HL-60 (cell line): ENCODE results near the gene NUBP2.

Experiments
- DNase-seq, 2 experiments: peaks; one replicate each; pipeline ENCODE4 v3.0.0-alpha.2; 2010 to 2020; ENCODE audit warnings: low read depth in 1 of 2, low spot score in 1 of 2
- H3K27ac ChIP-seq: fragments of 250-450 bp; sonication (Bioruptor Pico); replicated peaks from 2 replicates; pipeline ENCODE4 v1.5.1; 2020; ENCODE audit warnings: mild to moderate bottlenecking, moderate library complexity
- H3K27me3 ChIP-seq: fragments of 250-450 bp; sonication (Bioruptor Pico); 2 replicates; pipeline ENCODE4 v1.5.1; 2021; ENCODE audit warnings: mild to moderate bottlenecking, moderate library complexity; ENCODE audit not compliant: insufficient read depth, poor library complexity, severe bottlenecking
- H3K4me3 ChIP-seq: replicated peaks from 2 replicates; pipeline ENCODE4 v1.5.1; 2011; ENCODE audit warnings: mild to moderate bottlenecking, control low read depth, low read length; ENCODE audit not compliant: insufficient read depth
- CTCF ChIP-seq: IDR thresholded peaks from one replicate; pipeline ENCODE4 v1.5.1; 2011; ENCODE audit warnings: low read length, control low read depth, inconsistent platforms; ENCODE audit not compliant: insufficient read depth
- GABPA ChIP-seq: IDR thresholded peaks from 2 replicates; pipeline ENCODE4 v1.6.1; 2012; ENCODE audit warnings: low read depth
- POLR2AphosphoS5 ChIP-seq: IDR thresholded peaks from 2 replicates; pipeline ENCODE4 v1.6.1; 2012; ENCODE audit warnings: low read depth
- REST ChIP-seq: IDR thresholded peaks from 2 replicates; pipeline ENCODE4 v1.6.1; 2012; ENCODE audit warnings: low read depth; ENCODE audit not compliant: insufficient replicate concordance
- SPI1 ChIP-seq: IDR thresholded peaks from 2 replicates; pipeline ENCODE4 v1.6.1; 2012; ENCODE audit warnings: low read depth, mild to moderate bottlenecking, borderline replicate concordance

The NUBP2 gene

GRCh38 chr16:1817716-1818115 lies 35.0 kb downstream of the NUBP2 start:
- DNase-seq: no peak

GRCh38 chr16:1818204-1818872 lies 35.6 kb downstream of the NUBP2 start:
- H3K27ac ChIP-seq: no peak overlapping the region
- H3K4me3 ChIP-seq: no peak overlapping the region
- TF ChIP-seq POLR2AphosphoS5 (no peak), SPI1 (no peak), GABPA (no peak), CTCF (no peak), REST (no peak)
- DNase-seq: no peak
- H3K27me3 ChIP-seq: no peaks in the 10 kb centered on the region

More at GRCh38 chr16:1817716-1818115, 35.0 kb downstream of the NUBP2 start:
- Histone ChIP-seq H3K27ac (no peak overlapping the region), H3K4me3 (no peak overlapping the region), H3K27me3 (no peaks in the 10 kb centered on the region)
- TF ChIP-seq REST: no peak
- no peak for TF ChIP-seq GABPA
- no peak for TF ChIP-seq POLR2AphosphoS5
- TF ChIP-seq SPI1: no peak
- TF ChIP-seq CTCF: no peak

GRCh38 chr16:1818873-1819525 lies 36.2 kb downstream of the NUBP2 start:
- H3K4me3 ChIP-seq: no peak overlapping the region
- TF ChIP-seq POLR2AphosphoS5 (no peak), REST (no peak), CTCF (no peak), GABPA (no peak), SPI1 (no peak)
- no peak overlapping the region for H3K27ac ChIP-seq

More at GRCh38 chr16:1818873-1819525, 36.2 kb downstream of the NUBP2 start:
- no peaks in the 10 kb centered on the region for H3K27me3 ChIP-seq
- DNase-seq: no peak
